BJ (cell line): ENCODE measurements around the gene CYSLTR2. TPM values are rescaled to one million over a fixed set of nuclear protein-coding genes. Genes with fewer than 3 reads are reported as not detected.

ENCODE experiments used
- CTCF ChIA-PET: fragments of 350-600 bp; formaldehyde crosslinking; extraction: SDS; loops from one replicate; lab custom pipeline; 2021; ENCODE audit warnings: antibody characterized with exemption, inconsistent platforms; lab: Yijun Ruan, JAX
- POLR2A ChIA-PET: fragments of 300-600 bp; sonication (Branson Sonifier 250); formaldehyde crosslinking; extraction: SDS; loops from one replicate; lab custom pipeline; 2021; ENCODE audit warnings: antibody characterized with exemption; lab: Charles Lee
- DNase-seq: peaks from one replicate; pipeline ENCODE4 v3.0.0-alpha.2; 2011; ENCODE audit warnings: low read depth
- H3K27me3 ChIP-seq: 2 replicates; pipeline ENCODE4 v1.6.0; 2011; ENCODE audit warnings: low read length; ENCODE audit not compliant: control insufficient read depth, insufficient read depth
- H3K36me3 ChIP-seq: 2 replicates; pipeline ENCODE4 v1.5.1; 2011; ENCODE audit warnings: low read length; ENCODE audit not compliant: control insufficient read depth, insufficient read depth
- H3K4me3 ChIP-seq: 2 replicates; pipeline ENCODE4 v1.5.1; 2011; ENCODE audit warnings: low read depth, mild to moderate bottlenecking, control low read depth, low read length
- CTCF ChIP-seq: IDR thresholded peaks from 2 replicates; pipeline ENCODE4 v1.5.1; 2011; ENCODE audit warnings: low read depth, mild to moderate bottlenecking, control low read depth, inconsistent platforms, low read length, moderate library complexity; ENCODE audit not compliant: insufficient read depth
- polyA plus RNA-seq: library from polyadenylated mRNA; depleted of rRNA; stranded (reverse); fragments of >200 nt; gene quantifications from 2 replicates; pipeline ENCODE4 v1.2.3, GENCODE V29; 2011

CYSLTR2 gene
- polyA plus RNA-seq, 1 experiment, result not detected

GRCh38 chr13:48642061-48642460 is 11.7 kb upstream of the CYSLTR2 start:
- DNase-seq, result no peak
- Histone ChIP-seq H3K4me3 (no peak overlapping the region), H3K27me3 (peaks cover 5% of the 10 kb centered on the region), H3K36me3 (no peaks in the 10 kb centered on the region)
- TF ChIP-seq CTCF, result no peak
- ChIA-PET CTCF (interaction anchor here (0.8 kb wide), 1 partner anchor 644 kb away, joined by 3 read pairs; no protein-coding TSS in a partner anchor), POLR2A (no interaction called here)

GRCh38 chr13:48643159-48643558 is 10.6 kb upstream of the CYSLTR2 start:
- H3K4me3 ChIP-seq, result no peak overlapping the region
- no peaks in the 10 kb centered on the region for H3K36me3 ChIP-seq
- POLR2A ChIA-PET, result no interaction called here
- peaks cover 5% of the 10 kb centered on the region for H3K27me3 ChIP-seq
- CTCF ChIA-PET, result no interaction called here
- DNase-seq, result no peak
- no peak for TF ChIP-seq CTCF

- TF ChIP-seq CTCF, result no peak
- CTCF ChIA-PET, result no interaction called here
- POLR2A ChIA-PET, result no interaction called here
- Histone ChIP-seq H3K36me3 (no peaks in the 10 kb centered on the region), H3K27me3 (peaks cover 5% of the 10 kb centered on the region), H3K4me3 (no peak overlapping the region)
- no peak for DNase-seq
Measured at GRCh38 chr13:48644141-48644540, 9.6 kb upstream of the CYSLTR2 start.

- CTCF ChIA-PET, result no interaction called here
- no peak for TF ChIP-seq CTCF
- peaks cover 5% of the 10 kb centered on the region for H3K27me3 ChIP-seq
Measured at GRCh38 chr13:48644951-48645350, 8.8 kb upstream of the CYSLTR2 start.

GRCh38 chr13:48645845-48646244 is 7.9 kb upstream of the CYSLTR2 start:
- H3K4me3 ChIP-seq, result no peak overlapping the region
- peaks cover 5% of the 10 kb centered on the region for H3K27me3 ChIP-seq
- ChIA-PET CTCF (no interaction called here), POLR2A (no interaction called here)
- DNase-seq, result no peak
- TF ChIP-seq CTCF, result no peak
- no peaks in the 10 kb centered on the region for H3K36me3 ChIP-seq

More at GRCh38 chr13:48644951-48645350, 8.8 kb upstream of the CYSLTR2 start:
- POLR2A ChIA-PET, result no interaction called here
- DNase-seq, result no peak
- no peaks in the 10 kb centered on the region for H3K36me3 ChIP-seq
- no peak overlapping the region for H3K4me3 ChIP-seq
